ENCODE measurements around the gene EIF4E3. TPM values are rescaled to one million over a fixed set of nuclear protein-coding genes. Genes with fewer than 3 reads are reported as not detected.

The EIF4E3 gene
- total and polyA plus RNA-seq, 10 of the 15 experiments (the other 5 are each of a cell fraction or from before 2014, with no cell fraction given), result 0.05 to 0.38 (median 0.16) TPM; not detected in 1

DNA sequence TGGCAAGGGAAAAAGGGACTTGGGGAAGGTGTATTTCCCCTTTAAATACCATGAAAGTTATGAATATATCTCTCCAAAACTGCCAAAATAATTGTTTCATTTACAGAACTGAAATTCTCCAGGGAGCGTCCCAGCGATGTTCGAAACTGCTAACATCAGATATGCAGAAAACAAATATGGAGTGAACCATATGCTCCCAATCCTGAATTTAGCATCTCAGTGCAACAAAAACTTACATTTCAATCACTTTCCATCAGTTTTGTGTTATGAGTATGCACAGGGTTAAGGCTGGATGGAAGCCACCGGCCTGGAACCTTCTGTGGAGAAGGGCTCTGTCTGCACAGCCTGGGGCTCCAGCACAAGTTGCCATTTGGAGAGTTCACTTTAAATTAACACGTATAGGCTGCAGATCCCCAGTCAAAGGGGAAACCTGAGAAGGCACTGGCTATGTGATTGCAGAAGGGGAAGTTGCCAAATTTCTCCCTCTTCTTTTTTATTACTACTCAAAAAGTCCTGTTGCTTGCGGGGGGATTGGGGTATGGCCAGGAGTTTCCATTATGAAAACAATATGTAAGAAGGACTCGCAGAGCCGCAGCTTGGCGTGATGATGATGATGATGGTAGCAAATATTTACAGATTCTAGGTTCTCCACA, 84.7 kb downstream of the EIF4E3 start (continued):
- TF ChIP-seq, protein P1, sequence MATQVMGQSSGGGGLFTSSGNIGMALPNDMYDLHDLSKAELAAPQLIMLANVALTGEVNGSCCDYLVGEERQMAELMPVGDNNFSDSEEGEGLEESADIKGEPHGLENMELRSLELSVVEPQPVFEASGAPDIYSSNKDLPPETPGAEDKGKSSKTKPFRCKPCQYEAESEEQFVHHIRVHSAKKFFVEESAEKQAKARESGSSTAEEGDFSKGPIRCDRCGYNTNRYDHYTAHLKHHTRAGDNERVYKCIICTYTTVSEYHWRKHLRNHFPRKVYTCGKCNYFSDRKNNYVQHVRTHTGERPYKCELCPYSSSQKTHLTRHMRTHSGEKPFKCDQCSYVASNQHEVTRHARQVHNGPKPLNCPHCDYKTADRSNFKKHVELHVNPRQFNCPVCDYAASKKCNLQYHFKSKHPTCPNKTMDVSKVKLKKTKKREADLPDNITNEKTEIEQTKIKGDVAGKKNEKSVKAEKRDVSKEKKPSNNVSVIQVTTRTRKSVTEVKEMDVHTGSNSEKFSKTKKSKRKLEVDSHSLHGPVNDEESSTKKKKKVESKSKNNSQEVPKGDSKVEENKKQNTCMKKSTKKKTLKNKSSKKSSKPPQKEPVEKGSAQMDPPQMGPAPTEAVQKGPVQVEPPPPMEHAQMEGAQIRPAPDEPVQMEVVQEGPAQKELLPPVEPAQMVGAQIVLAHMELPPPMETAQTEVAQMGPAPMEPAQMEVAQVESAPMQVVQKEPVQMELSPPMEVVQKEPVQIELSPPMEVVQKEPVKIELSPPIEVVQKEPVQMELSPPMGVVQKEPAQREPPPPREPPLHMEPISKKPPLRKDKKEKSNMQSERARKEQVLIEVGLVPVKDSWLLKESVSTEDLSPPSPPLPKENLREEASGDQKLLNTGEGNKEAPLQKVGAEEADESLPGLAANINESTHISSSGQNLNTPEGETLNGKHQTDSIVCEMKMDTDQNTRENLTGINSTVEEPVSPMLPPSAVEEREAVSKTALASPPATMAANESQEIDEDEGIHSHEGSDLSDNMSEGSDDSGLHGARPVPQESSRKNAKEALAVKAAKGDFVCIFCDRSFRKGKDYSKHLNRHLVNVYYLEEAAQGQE (IDR thresholded peaks at IDR 0.05; ENCODE audit: low read depth, low read length), result no peak
- TF ChIP-seq KLF5 (IDR thresholded peaks at IDR 0.05; ENCODE audit: partially characterized antibody), result no peak
- no peak for TF ChIP-seq CREM (IDR thresholded peaks at IDR 0.05; ENCODE audit: low read depth)
- no peak for TF ChIP-seq GABPA (IDR thresholded peaks at IDR 0.05; ENCODE audit: low read depth)
- TF ChIP-seq ZBED1 (IDR thresholded peaks at IDR 0.05; ENCODE audit: borderline replicate concordance), result no peak
- no peak for TF ChIP-seq NFYA (IDR thresholded peaks at IDR 0.05; ENCODE audit: borderline replicate concordance, low read depth, low read length)
- no peak for TF ChIP-seq FOS (IDR thresholded peaks at IDR 0.05; ENCODE audit: borderline replicate concordance, extremely low read depth, insufficient read length)
- no peak for TF ChIP-seq RAD51 (IDR thresholded peaks at IDR 0.05)
- TF ChIP-seq EZH2 (IDR thresholded peaks at IDR 0.05; ENCODE audit: borderline replicate concordance, control insufficient read depth, low read depth, low read length), result no peak
- TF ChIP-seq IKZF2 (IDR thresholded peaks at IDR 0.05), result no peak
- no peak for TF ChIP-seq ETV6 (conservative IDR thresholded peaks at IDR 0.05 in 1 of 2, IDR thresholded peaks at IDR 0.05 in 1 of 2; ENCODE audit: borderline replicate concordance in 1 of 2, low read depth in 1 of 2)
- TF ChIP-seq, protein P2, sequence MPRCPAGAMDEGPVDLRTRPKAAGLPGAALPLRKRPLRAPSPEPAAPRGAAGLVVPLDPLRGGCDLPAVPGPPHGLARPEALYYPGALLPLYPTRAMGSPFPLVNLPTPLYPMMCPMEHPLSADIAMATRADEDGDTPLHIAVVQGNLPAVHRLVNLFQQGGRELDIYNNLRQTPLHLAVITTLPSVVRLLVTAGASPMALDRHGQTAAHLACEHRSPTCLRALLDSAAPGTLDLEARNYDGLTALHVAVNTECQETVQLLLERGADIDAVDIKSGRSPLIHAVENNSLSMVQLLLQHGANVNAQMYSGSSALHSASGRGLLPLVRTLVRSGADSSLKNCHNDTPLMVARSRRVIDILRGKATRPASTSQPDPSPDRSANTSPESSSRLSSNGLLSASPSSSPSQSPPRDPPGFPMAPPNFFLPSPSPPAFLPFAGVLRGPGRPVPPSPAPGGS (IDR thresholded peaks at IDR 0.05; ENCODE audit: borderline replicate concordance, insufficient read depth, low read depth, low read length, poor library complexity, severe bottlenecking), result no peak
- no peak for TF ChIP-seq PAX8 (IDR thresholded peaks at IDR 0.05)

Data from GM12878 (cell line).